HEK293 (cell line): ENCODE results near the gene DDX17.

Experiments
- CTCF ChIA-PET: fragments of 350-600 bp; formaldehyde crosslinking; extraction: SDS; loops from one replicate; lab custom pipeline; 2021; ENCODE audit warnings: antibody characterized with exemption; lab: Yijun Ruan, JAX
- POLR2A ChIA-PET: fragments of 300-600 bp; formaldehyde crosslinking; extraction: SDS; loops from one replicate; lab custom pipeline; 2020; ENCODE audit warnings: antibody characterized with exemption, inconsistent platforms; lab: Yijun Ruan, JAX
- H3K27ac ChIP-seq: fragments of 200-500 bp; sonication (Bioruptor generic); 2 replicates; pipeline ENCODE4 v1.5.1; 2014; ENCODE audit warnings: low read depth, low read length, control low read depth, inconsistent platforms; ENCODE audit errors: extremely low read depth
- H3K36me3 ChIP-seq, 2 experiments: fragments of 200-500 bp in 1 of 2; sonication (Bioruptor generic) in 1 of 2; 1 replicate in 1 of 2; 2 replicates in 1 of 2; pipeline ENCODE4 v1.5.1; 2014 to 2017; ENCODE audit warnings: inconsistent platforms in 2 of 2, low read length in 2 of 2; ENCODE audit not compliant: control insufficient read depth in 2 of 2, insufficient read depth in 1 of 2
- H3K4me1 ChIP-seq: fragments of 200-500 bp; sonication (Bioruptor generic); 2 replicates; pipeline ENCODE4 v1.5.1; 2014; ENCODE audit warnings: mild to moderate bottlenecking, low read length, inconsistent platforms; ENCODE audit not compliant: control insufficient read depth, insufficient read depth
- H3K4me3 ChIP-seq: 2 replicates; pipeline ENCODE4 v1.5.1; 2011; ENCODE audit warnings: low read depth, mild to moderate bottlenecking, control low read depth, low read length, moderate library complexity
- H3K9me3 ChIP-seq: fragments of 200-500 bp; sonication (Bioruptor generic); 2 replicates; pipeline ENCODE4 v1.5.1; 2014; ENCODE audit warnings: low read depth, low read length, inconsistent platforms; ENCODE audit not compliant: control insufficient read depth, insufficient read depth
- BCL11A ChIP-seq: fragments of 450-650 bp; formaldehyde crosslinking; IDR thresholded peaks from 2 replicates; pipeline ENCODE4 v1.5.1; 2016; ENCODE audit warnings: low read depth, missing biosample characterization, missing genetic modification characterization
- KLF10 ChIP-seq: fragments of 450-650 bp; IDR thresholded peaks from 2 replicates; pipeline ENCODE4 v1.5.1; 2018; ENCODE audit warnings: missing biosample characterization, mild to moderate bottlenecking, missing genetic modification characterization
- KLF16 ChIP-seq: fragments of 450-650 bp; formaldehyde crosslinking; IDR thresholded peaks from 2 replicates; pipeline ENCODE4 v1.5.1; 2017; ENCODE audit warnings: missing biosample characterization, missing genetic modification characterization
- MYNN ChIP-seq: fragments of 450-650 bp; formaldehyde crosslinking; IDR thresholded peaks from 2 replicates; pipeline ENCODE4 v1.5.1; 2016; ENCODE audit warnings: missing biosample characterization, missing genetic modification characterization, borderline replicate concordance
- SP2 ChIP-seq: fragments of 450-650 bp; formaldehyde crosslinking; IDR thresholded peaks from 2 replicates; pipeline ENCODE4 v1.5.1; 2016; ENCODE audit warnings: missing biosample characterization, missing genetic modification characterization
- YY1 ChIP-seq: fragments of 450-650 bp; formaldehyde crosslinking; IDR thresholded peaks from 2 replicates; pipeline ENCODE4 v1.5.1; 2018; ENCODE audit warnings: missing biosample characterization, missing genetic modification characterization
- ZFP37 ChIP-seq: fragments of 450-650 bp; formaldehyde crosslinking; IDR thresholded peaks from 2 replicates; pipeline ENCODE4 v1.5.1; 2016; ENCODE audit warnings: missing biosample characterization, missing genetic modification characterization
- ZNF114 ChIP-seq: fragments of 450-650 bp; formaldehyde crosslinking; IDR thresholded peaks from 2 replicates; pipeline ENCODE4 v1.5.0; 2017; ENCODE audit warnings: missing biosample characterization, missing genetic modification characterization
- ZNF140 ChIP-seq: fragments of 450-650 bp; formaldehyde crosslinking; IDR thresholded peaks from 2 replicates; pipeline ENCODE4 v1.5.1; 2016; ENCODE audit warnings: missing biosample characterization, missing genetic modification characterization
- ZNF174 ChIP-seq: fragments of 450-650 bp; formaldehyde crosslinking; IDR thresholded peaks from 2 replicates; pipeline ENCODE4 v1.5.0; 2017; ENCODE audit warnings: missing biosample characterization, mild to moderate bottlenecking, missing genetic modification characterization
- ZNF175 ChIP-seq: fragments of 450-650 bp; formaldehyde crosslinking; IDR thresholded peaks from 2 replicates; pipeline ENCODE4 v1.5.1; 2016; ENCODE audit warnings: missing biosample characterization, missing genetic modification characterization
- ZNF19 ChIP-seq: fragments of 450-650 bp; formaldehyde crosslinking; IDR thresholded peaks from 2 replicates; pipeline ENCODE4; 2016; ENCODE audit warnings: missing biosample characterization, missing genetic modification characterization, low read depth
- ZNF214 ChIP-seq: fragments of 450-650 bp; formaldehyde crosslinking; IDR thresholded peaks from 2 replicates; pipeline ENCODE4 v1.5.1; 2017; ENCODE audit warnings: missing biosample characterization, mild to moderate bottlenecking, missing genetic modification characterization, borderline replicate concordance
- ZNF223 ChIP-seq: fragments of 450-650 bp; formaldehyde crosslinking; IDR thresholded peaks from 2 replicates; pipeline ENCODE4 v1.5.1; 2016; ENCODE audit warnings: missing biosample characterization, missing genetic modification characterization
- ZNF354C ChIP-seq: fragments of 450-650 bp; formaldehyde crosslinking; IDR thresholded peaks from 2 replicates; pipeline ENCODE4 v1.5.1; 2016; ENCODE audit warnings: missing biosample characterization, missing genetic modification characterization, low read depth, borderline replicate concordance
- ZNF37A ChIP-seq: fragments of 450-650 bp; IDR thresholded peaks from 2 replicates; pipeline ENCODE4 v1.5.1; 2018; ENCODE audit warnings: missing biosample characterization, missing genetic modification characterization
- ZNF404 ChIP-seq: fragments of 450-650 bp; formaldehyde crosslinking; IDR thresholded peaks from 2 replicates; pipeline ENCODE4 v1.5.1; 2017; ENCODE audit warnings: missing biosample characterization, missing genetic modification characterization
- ZNF548 ChIP-seq: fragments of 450-650 bp; formaldehyde crosslinking; IDR thresholded peaks from 2 replicates; pipeline ENCODE4 v1.5.1; 2016; ENCODE audit warnings: missing biosample characterization, missing genetic modification characterization
- ZNF561 ChIP-seq: fragments of 450-650 bp; IDR thresholded peaks from 2 replicates; pipeline ENCODE4 v1.5.1; 2018; ENCODE audit warnings: missing biosample characterization, missing genetic modification characterization, borderline replicate concordance
- ZNF624 ChIP-seq: fragments of 450-650 bp; formaldehyde crosslinking; IDR thresholded peaks from 2 replicates; pipeline ENCODE4 v1.5.1; 2017; ENCODE audit warnings: missing biosample characterization, missing genetic modification characterization
- ZNF664 ChIP-seq: fragments of 450-650 bp; formaldehyde crosslinking; IDR thresholded peaks from 2 replicates; pipeline ENCODE4 v1.5.1; 2016; ENCODE audit warnings: missing biosample characterization, missing genetic modification characterization
- ZNF670 ChIP-seq: fragments of 450-650 bp; formaldehyde crosslinking; IDR thresholded peaks from 2 replicates; pipeline ENCODE4 v1.5.1; 2016; ENCODE audit warnings: missing biosample characterization, missing genetic modification characterization, low read depth
- ZNF701 ChIP-seq: fragments of 450-650 bp; formaldehyde crosslinking; IDR thresholded peaks from 2 replicates; pipeline ENCODE4 v1.5.1; 2016; ENCODE audit warnings: missing biosample characterization, missing genetic modification characterization
- ZNF707 ChIP-seq: fragments of 450-650 bp; formaldehyde crosslinking; IDR thresholded peaks from 2 replicates; pipeline ENCODE4 v1.5.1; 2016; ENCODE audit warnings: missing biosample characterization, missing genetic modification characterization
- ZNF777 ChIP-seq: fragments of 450-650 bp; formaldehyde crosslinking; IDR thresholded peaks from 2 replicates; pipeline ENCODE4 v1.5.1; 2017; ENCODE audit warnings: missing biosample characterization, missing genetic modification characterization, borderline replicate concordance
- TF ChIP-seq, protein P1 (sequence below): fragments of 450-650 bp; formaldehyde crosslinking; IDR thresholded peaks from 2 replicates; pipeline ENCODE4 v1.5.1; 2016; ENCODE audit warnings: missing biosample characterization, missing genetic modification characterization
- TF ChIP-seq, protein P2 (sequence below): fragments of 450-650 bp; formaldehyde crosslinking; IDR thresholded peaks from 2 replicates; pipeline ENCODE4 v1.5.1; 2016; ENCODE audit warnings: missing biosample characterization, missing genetic modification characterization
- TF ChIP-seq, protein P3 (sequence below): fragments of 450-650 bp; IDR thresholded peaks from 2 replicates; pipeline ENCODE4 v1.5.1; 2018; ENCODE audit warnings: missing biosample characterization, missing genetic modification characterization
- TF ChIP-seq, protein P4 (sequence below): fragments of 450-650 bp; formaldehyde crosslinking; optimal IDR thresholded peaks from 2 replicates; pipeline ENCODE3; 2016; ENCODE audit warnings: missing biosample characterization, mild to moderate bottlenecking, missing genetic modification characterization
- TF ChIP-seq, protein P5 (sequence below): fragments of 450-650 bp; formaldehyde crosslinking; IDR thresholded peaks from 2 replicates; pipeline ENCODE4 v1.5.0; 2017; ENCODE audit warnings: missing biosample characterization, missing genetic modification characterization, borderline replicate concordance

Gene DDX17

DNA sequence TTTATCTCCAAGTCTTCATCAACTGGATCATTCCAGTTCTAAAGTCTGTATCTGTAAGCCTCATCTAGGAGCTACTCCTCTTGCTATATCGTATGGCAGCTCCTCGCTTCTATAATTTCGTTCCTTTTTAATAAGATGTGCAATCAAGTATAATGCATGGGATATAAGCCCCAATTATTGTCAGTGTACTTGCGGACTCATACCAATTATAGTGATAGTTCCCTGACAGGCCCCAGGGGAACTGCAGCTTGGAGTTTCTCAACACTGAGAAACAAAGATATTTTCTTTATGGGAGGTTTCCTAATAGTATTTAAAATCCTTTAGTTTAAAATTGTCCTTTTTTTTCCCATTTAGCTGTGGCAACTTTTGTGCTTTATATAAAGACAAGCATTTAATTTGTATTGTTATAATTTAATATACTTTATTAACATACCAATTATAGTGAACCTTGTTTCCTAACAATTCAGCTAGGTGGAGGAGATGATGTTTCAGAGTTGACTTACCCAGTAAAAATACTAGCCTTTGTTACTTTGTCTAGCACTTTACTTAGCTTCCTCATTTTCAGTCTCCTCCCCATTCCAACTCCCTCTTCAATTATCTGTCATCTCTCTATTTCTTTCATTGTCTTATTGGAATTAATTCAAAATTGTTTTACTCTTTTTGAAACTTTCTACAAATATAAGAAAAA is 25.3 kb upstream of the DDX17 start:
- Histone ChIP-seq H3K27ac (no peak overlapping the region), H3K36me3 (no peaks in the 10 kb centered on the region), H3K9me3 (no peaks in the 10 kb centered on the region), H3K4me1 (no peaks in the 10 kb centered on the region)
- POLR2A ChIA-PET: no interaction called here
- TF ChIP-seq SP2 (tag by site-specific recombination) (no peak), ZNF140 (tag by site-specific recombination) (no peak), ZNF175 (tag by site-specific recombination) (no peak), ZNF670 (tag by site-specific recombination) (no peak), ZNF174 (tag by site-specific recombination) (no peak), ZNF354C (tag by site-specific recombination) (no peak), ZNF214 (tag by site-specific recombination) (no peak), KLF16 (tag by site-specific recombination) (no peak), MYNN (tag by site-specific recombination) (no peak), BCL11A (tag by site-specific recombination) (no peak), KLF10 (tag by site-specific recombination) (no peak), ZNF561 (tag by site-specific recombination) (no peak), ZNF223 (tag by site-specific recombination) (no peak), ZNF19 (tag by site-specific recombination) (no peak), ZNF624 (tag by site-specific recombination) (no peak), ZNF777 (tag by site-specific recombination) (no peak)
- TF ChIP-seq, protein P1, sequence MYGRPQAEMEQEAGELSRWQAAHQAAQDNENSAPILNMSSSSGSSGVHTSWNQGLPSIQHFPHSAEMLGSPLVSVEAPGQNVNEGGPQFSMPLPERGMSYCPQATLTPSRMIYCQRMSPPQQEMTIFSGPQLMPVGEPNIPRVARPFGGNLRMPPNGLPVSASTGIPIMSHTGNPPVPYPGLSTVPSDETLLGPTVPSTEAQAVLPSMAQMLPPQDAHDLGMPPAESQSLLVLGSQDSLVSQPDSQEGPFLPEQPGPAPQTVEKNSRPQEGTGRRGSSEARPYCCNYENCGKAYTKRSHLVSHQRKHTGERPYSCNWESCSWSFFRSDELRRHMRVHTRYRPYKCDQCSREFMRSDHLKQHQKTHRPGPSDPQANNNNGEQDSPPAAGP: no peak
- TF ChIP-seq, protein P2, sequence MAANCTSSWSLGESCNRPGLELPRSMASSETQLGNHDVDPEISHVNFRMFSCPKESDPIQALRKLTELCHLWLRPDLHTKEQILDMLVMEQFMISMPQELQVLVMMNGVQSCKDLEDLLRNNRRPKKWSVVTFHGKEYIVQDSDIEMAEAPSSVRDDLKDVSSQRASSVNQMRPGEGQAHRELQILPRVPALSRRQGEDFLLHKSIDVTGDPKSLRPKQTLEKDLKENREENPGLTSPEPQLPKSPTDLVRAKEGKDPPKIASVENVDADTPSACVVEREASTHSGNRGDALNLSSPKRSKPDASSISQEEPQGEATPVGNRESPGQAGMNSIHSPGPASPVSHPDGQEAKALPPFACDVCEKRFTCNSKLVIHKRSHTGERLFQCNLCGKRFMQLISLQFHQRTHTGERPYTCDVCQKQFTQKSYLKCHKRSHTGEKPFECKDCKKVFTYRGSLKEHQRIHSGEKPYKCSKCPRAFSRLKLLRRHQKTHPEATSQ (tag by site-specific recombination): no peak
- TF ChIP-seq, protein P3, sequence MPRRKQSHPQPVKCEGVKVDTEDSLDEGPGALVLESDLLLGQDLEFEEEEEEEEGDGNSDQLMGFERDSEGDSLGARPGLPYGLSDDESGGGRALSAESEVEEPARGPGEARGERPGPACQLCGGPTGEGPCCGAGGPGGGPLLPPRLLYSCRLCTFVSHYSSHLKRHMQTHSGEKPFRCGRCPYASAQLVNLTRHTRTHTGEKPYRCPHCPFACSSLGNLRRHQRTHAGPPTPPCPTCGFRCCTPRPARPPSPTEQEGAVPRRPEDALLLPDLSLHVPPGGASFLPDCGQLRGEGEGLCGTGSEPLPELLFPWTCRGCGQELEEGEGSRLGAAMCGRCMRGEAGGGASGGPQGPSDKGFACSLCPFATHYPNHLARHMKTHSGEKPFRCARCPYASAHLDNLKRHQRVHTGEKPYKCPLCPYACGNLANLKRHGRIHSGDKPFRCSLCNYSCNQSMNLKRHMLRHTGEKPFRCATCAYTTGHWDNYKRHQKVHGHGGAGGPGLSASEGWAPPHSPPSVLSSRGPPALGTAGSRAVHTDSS: no peak
- TF ChIP-seq, all 188 proteins: peak for 0
- no peak overlapping the region for H3K4me3 ChIP-seq
- CTCF ChIA-PET: interaction anchor here (0.5 kb wide), 1 partner anchor 112 kb away, joined by 3 read pairs; no protein-coding TSS in a partner anchor

DNA sequence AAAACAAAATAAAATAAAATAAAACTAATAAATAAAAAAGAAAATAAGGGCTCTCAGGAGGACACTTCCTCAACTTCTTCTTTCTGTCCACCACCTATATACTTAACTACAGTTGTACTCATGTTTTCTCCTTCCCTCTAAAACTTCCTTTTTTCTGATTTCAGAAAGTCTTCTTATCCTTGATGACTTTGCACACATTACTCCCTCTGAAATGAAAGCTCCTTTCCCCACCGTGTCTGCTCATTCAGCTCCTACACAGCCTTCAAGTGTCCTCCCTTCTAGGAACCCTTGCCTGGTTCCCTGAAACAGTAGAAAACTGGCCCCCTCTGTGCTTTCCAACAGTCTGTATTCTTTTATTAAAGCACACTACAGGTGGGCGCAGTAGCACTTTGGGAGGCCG is 18.3 kb upstream of the DDX17 start:
- no peak overlapping the region for H3K4me3 ChIP-seq
- ChIA-PET CTCF (interaction anchor here (1.2 kb wide), 1 partner anchor 12 kb away, joined by 5 read pairs; no protein-coding TSS in a partner anchor), POLR2A (no interaction called here)
- no peaks in the 10 kb centered on the region for H3K36me3 ChIP-seq
- H3K27ac ChIP-seq: no peak overlapping the region
- no peaks in the 10 kb centered on the region for H3K9me3 ChIP-seq
- no peaks in the 10 kb centered on the region for H3K4me1 ChIP-seq
- TF ChIP-seq ZNF707 (tag by site-specific recombination): no peak
- TF ChIP-seq ZNF701 (tag by site-specific recombination): no peak
- TF ChIP-seq, protein P4, sequence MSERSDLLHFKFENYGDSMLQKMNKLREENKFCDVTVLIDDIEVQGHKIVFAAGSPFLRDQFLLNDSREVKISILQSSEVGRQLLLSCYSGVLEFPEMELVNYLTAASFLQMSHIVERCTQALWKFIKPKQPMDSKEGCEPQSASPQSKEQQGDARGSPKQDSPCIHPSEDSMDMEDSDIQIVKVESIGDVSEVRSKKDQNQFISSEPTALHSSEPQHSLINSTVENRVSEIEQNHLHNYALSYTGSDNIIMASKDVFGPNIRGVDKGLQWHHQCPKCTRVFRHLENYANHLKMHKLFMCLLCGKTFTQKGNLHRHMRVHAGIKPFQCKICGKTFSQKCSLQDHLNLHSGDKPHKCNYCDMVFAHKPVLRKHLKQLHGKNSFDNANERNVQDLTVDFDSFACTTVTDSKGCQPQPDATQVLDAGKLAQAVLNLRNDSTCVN (tag by site-specific recombination): no peak
- no peak for TF ChIP-seq ZNF37A (tag by site-specific recombination)
- no peak for TF ChIP-seq ZNF548 (tag by site-specific recombination)
- TF ChIP-seq ZFP37 (tag by site-specific recombination): no peak
- no peak for TF ChIP-seq ZNF114
- TF ChIP-seq ZNF664: no peak
- TF ChIP-seq, protein P5, sequence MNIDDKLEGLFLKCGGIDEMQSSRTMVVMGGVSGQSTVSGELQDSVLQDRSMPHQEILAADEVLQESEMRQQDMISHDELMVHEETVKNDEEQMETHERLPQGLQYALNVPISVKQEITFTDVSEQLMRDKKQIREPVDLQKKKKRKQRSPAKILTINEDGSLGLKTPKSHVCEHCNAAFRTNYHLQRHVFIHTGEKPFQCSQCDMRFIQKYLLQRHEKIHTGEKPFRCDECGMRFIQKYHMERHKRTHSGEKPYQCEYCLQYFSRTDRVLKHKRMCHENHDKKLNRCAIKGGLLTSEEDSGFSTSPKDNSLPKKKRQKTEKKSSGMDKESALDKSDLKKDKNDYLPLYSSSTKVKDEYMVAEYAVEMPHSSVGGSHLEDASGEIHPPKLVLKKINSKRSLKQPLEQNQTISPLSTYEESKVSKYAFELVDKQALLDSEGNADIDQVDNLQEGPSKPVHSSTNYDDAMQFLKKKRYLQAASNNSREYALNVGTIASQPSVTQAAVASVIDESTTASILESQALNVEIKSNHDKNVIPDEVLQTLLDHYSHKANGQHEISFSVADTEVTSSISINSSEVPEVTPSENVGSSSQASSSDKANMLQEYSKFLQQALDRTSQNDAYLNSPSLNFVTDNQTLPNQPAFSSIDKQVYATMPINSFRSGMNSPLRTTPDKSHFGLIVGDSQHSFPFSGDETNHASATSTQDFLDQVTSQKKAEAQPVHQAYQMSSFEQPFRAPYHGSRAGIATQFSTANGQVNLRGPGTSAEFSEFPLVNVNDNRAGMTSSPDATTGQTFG (tag by site-specific recombination): no peak
- no peak for TF ChIP-seq YY1 (tag by site-specific recombination)
- TF ChIP-seq ZNF404 (tag by site-specific recombination): no peak
